H1 (cell line): Measurements from ENCODE around the gene WDR37. TPM values are rescaled to one million over a fixed set of nuclear protein-coding genes. Genes with fewer than 3 reads are reported as not detected.

Source experiments
- CTCF ChIA-PET: fragments of 300-600 bp; sonication (Branson Sonifier 250); formaldehyde crosslinking; loops from one replicate; lab custom pipeline; 2021; ENCODE audit not compliant: partially characterized antibody; lab: Charles Lee
- POLR2A ChIA-PET: fragments of 300-600 bp; sonication (Branson Sonifier 250); formaldehyde crosslinking; loops from one replicate; lab custom pipeline; 2021; ENCODE audit warnings: inconsistent platforms; ENCODE audit not compliant: partially characterized antibody; lab: Charles Lee
- DNase-seq, 2 experiments: peaks; one replicate each; pipeline versions ENCODE4 v3.0.0 to v3.0.0-alpha.2; 2010 to 2022; ENCODE audit warnings: low spot score in 2 of 2, low read depth in 1 of 2, mixed read lengths in 1 of 2
- FAIRE-seq: peaks from 2 replicates; lab custom pipeline; 2011; peaks lifted over from hg19 to GRCh38; lab: Jason Lieb, UNC
- H2AFZ ChIP-seq: 2 replicates; pipeline ENCODE4 v1.8.1; 2012; ENCODE audit warnings: low read length, inconsistent platforms
- H2AK5ac ChIP-seq: 2 replicates; pipeline ENCODE4 v1.6.1; 2013; ENCODE audit warnings: low read depth, low read length
- H2BK120ac ChIP-seq: replicated peaks from 2 replicates; pipeline ENCODE3; 2013; ENCODE audit warnings: low read depth, low read length, inconsistent platforms
- H2BK12ac ChIP-seq: 2 replicates; pipeline ENCODE4 v1.6.1; 2013; ENCODE audit warnings: low read depth, low read length
- H2BK15ac ChIP-seq: 2 replicates; pipeline ENCODE4 v1.6.1; 2013; ENCODE audit warnings: low read length
- H2BK20ac ChIP-seq: 2 replicates; pipeline ENCODE4 v1.6.1; 2013; ENCODE audit warnings: low read length
- H2BK5ac ChIP-seq: 2 replicates; pipeline ENCODE4 v1.6.1; 2013; ENCODE audit warnings: low read depth, low read length
- H3K14ac ChIP-seq: 2 replicates; pipeline ENCODE4 v1.6.1; 2013; ENCODE audit warnings: inconsistent platforms; ENCODE audit not compliant: insufficient read length
- H3K18ac ChIP-seq: 2 replicates; pipeline ENCODE4 v1.6.1; 2013; ENCODE audit warnings: low read length; ENCODE audit errors: extremely low read depth
- H3K23ac ChIP-seq: 2 replicates; pipeline ENCODE4 v1.6.1; 2013; ENCODE audit warnings: inconsistent platforms; ENCODE audit not compliant: insufficient read length
- H3K23me2 ChIP-seq: 2 replicates; pipeline ENCODE4 v1.6.1; 2013; ENCODE audit warnings: low read depth, low read length
- H3K27ac ChIP-seq: 2 replicates; pipeline ENCODE4 v1.6.1; 2011; ENCODE audit warnings: low read depth, low read length, inconsistent platforms
- H3K27me3 ChIP-seq, 4 experiments: replicated peaks in 1 of 4; 1 replicate in 1 of 4; 2 replicates in 3 of 4; pipeline versions ENCODE4 v1.6.1 to v1.8.1; 2011 to 2013; ENCODE audit warnings: low read length in 3 of 4, mild to moderate bottlenecking in 3 of 4, inconsistent platforms in 2 of 4, mixed read lengths in 2 of 4, moderate library complexity in 1 of 4; ENCODE audit not compliant: control insufficient read depth in 3 of 4, insufficient read depth in 3 of 4; ENCODE audit errors: extremely low read depth in 1 of 4
- H3K36me3 ChIP-seq, 4 experiments: 2 replicates each; pipeline versions ENCODE4 v1.6.1 to v1.8.1; 2011 to 2013; ENCODE audit warnings: mild to moderate bottlenecking in 4 of 4, low read length in 3 of 4, moderate library complexity in 2 of 4, control low read depth in 1 of 4, inconsistent platforms in 1 of 4; ENCODE audit not compliant: insufficient read depth in 4 of 4, control insufficient read depth in 2 of 4
- H3K4ac ChIP-seq: replicated peaks from 2 replicates; pipeline ENCODE3; 2013; ENCODE audit warnings: low read length, low read depth, mixed read lengths, inconsistent platforms; ENCODE audit not compliant: insufficient read length
- H3K4me1 ChIP-seq, 4 experiments: replicated peaks in 1 of 4; 1 replicate in 1 of 4; 2 replicates in 3 of 4; pipeline versions ENCODE4 v1.6.1 to v1.8.1; 2011 to 2013; ENCODE audit warnings: low read length in 3 of 4, inconsistent platforms in 2 of 4, mixed read lengths in 1 of 4; ENCODE audit not compliant: insufficient read depth in 4 of 4, control insufficient read depth in 3 of 4
- H3K4me2 ChIP-seq, 2 experiments: 2 replicates each; pipeline versions ENCODE4 v1.6.1 to v1.8.1; 2011 to 2013; ENCODE audit warnings: low read depth in 2 of 2, low read length in 2 of 2, control low read depth in 1 of 2, inconsistent platforms in 1 of 2, mild to moderate bottlenecking in 1 of 2; ENCODE audit not compliant: insufficient read depth in 1 of 2
- H3K4me3 ChIP-seq, 4 experiments: fragments of 200-600, 300-600 bp in 1 of 4; sonication (generic), shearing (Covaris generic), sonication (Bioruptor Twin) in 1 of 4; 2 replicates each; pipeline versions ENCODE4 v1.5.1 to v1.8.1; 2011 to 2016; ENCODE audit warnings: low read length in 4 of 4, low read depth in 3 of 4, control low read depth in 2 of 4, inconsistent platforms in 2 of 4, mild to moderate bottlenecking in 2 of 4, mixed read lengths in 1 of 4, moderate library complexity in 1 of 4; ENCODE audit not compliant: insufficient read depth in 2 of 4; ENCODE audit errors: extremely low read depth in 1 of 4
- H3K56ac ChIP-seq: replicated peaks from 2 replicates; pipeline ENCODE3; 2013; ENCODE audit warnings: low read depth, mild to moderate bottlenecking, mixed read lengths, low read length, inconsistent platforms; ENCODE audit not compliant: insufficient read length
- H3K79me1 ChIP-seq: 2 replicates; pipeline ENCODE4 v1.6.1; 2013; ENCODE audit warnings: low read depth, low read length, control low read depth
- H3K79me2 ChIP-seq, 2 experiments: 2 replicates each; pipeline versions ENCODE4 v1.6.1 to v1.8.1; 2012 to 2013; ENCODE audit warnings: low read length in 2 of 2, mild to moderate bottlenecking in 2 of 2, inconsistent platforms in 1 of 2; ENCODE audit not compliant: insufficient read depth in 2 of 2, control insufficient read depth in 1 of 2
- H3K9ac ChIP-seq, 4 experiments: replicated peaks in 1 of 4; 1 replicate in 1 of 4; 2 replicates in 3 of 4; pipeline versions ENCODE4 v1.6.1 to v1.8.1; 2011 to 2013; ENCODE audit warnings: low read depth in 3 of 4, low read length in 3 of 4, control low read depth in 2 of 4, mild to moderate bottlenecking in 2 of 4, moderate library complexity in 2 of 4, inconsistent platforms in 1 of 4; ENCODE audit errors: extremely low read depth in 1 of 4
- H3K9me3 ChIP-seq, 2 experiments: 2 replicates each; pipeline versions ENCODE4 v1.6.1 to v1.8.1; 2012 to 2013; ENCODE audit warnings: mild to moderate bottlenecking in 2 of 2, moderate library complexity in 2 of 2, control low read depth in 1 of 2, inconsistent platforms in 1 of 2, low read depth in 1 of 2, low read length in 1 of 2, mixed read lengths in 1 of 2; ENCODE audit not compliant: insufficient read depth in 2 of 2
- H4K20me1 ChIP-seq, 2 experiments: replicated peaks in 1 of 2; 2 replicates each; pipeline versions ENCODE3 to v1.8.1; 2011 to 2013; ENCODE audit warnings: inconsistent platforms in 2 of 2, low read length in 2 of 2, mild to moderate bottlenecking in 1 of 2; ENCODE audit not compliant: insufficient read depth in 2 of 2, control insufficient read depth in 1 of 2
- H4K5ac ChIP-seq: 2 replicates; pipeline ENCODE4 v1.6.1; 2013; ENCODE audit warnings: low read length, low read depth, mixed read lengths, inconsistent platforms; ENCODE audit not compliant: insufficient read length
- H4K8ac ChIP-seq: 2 replicates; pipeline ENCODE4 v1.8.0; 2013; ENCODE audit warnings: mild to moderate bottlenecking, moderate library complexity, low read length, inconsistent platforms; ENCODE audit not compliant: insufficient read depth; ENCODE audit errors: extremely low read depth
- H4K91ac ChIP-seq: replicated peaks from 2 replicates; pipeline ENCODE3; 2013; ENCODE audit warnings: low read length, mixed read lengths, inconsistent platforms; ENCODE audit not compliant: insufficient read length
- BACH1 ChIP-seq: IDR thresholded peaks from 2 replicates; pipeline ENCODE4 v1.6.1; 2012; ENCODE audit warnings: low read length, improper control_type of control experiment
- BCL11A ChIP-seq, 2 experiments: IDR thresholded peaks; one replicate each; pipeline ENCODE4 v1.6.1; 2011; ENCODE audit warnings: low read depth in 2 of 2, low read length in 2 of 2, mild to moderate bottlenecking in 2 of 2
- CBX5 ChIP-seq: fragments of 300-800, 300-1000 bp; sonication (generic); IDR thresholded peaks from 2 replicates; pipeline ENCODE4 v1.7.1; 2016; ENCODE audit warnings: antibody characterized with exemption, low read length, low read depth
- CBX8 ChIP-seq: fragments of 300-800, 300-1000 bp; sonication (generic); IDR thresholded peaks from 2 replicates; pipeline ENCODE4 v1.7.1; 2016; ENCODE audit warnings: low read depth, low read length, borderline replicate concordance
- CHD2 ChIP-seq: IDR thresholded peaks from 2 replicates; pipeline ENCODE4 v1.6.1; 2012; ENCODE audit warnings: low read length, improper control_type of control experiment
- EP300 ChIP-seq, 2 experiments: IDR thresholded peaks; 1 replicate in 1 of 2; 2 replicates in 1 of 2; pipeline ENCODE4 v1.6.1; 2011 to 2012; ENCODE audit warnings: low read depth in 2 of 2, low read length in 2 of 2, mild to moderate bottlenecking in 2 of 2, borderline replicate concordance in 1 of 2, inconsistent platforms in 1 of 2, moderate library complexity in 1 of 2
- HDAC6 ChIP-seq: IDR thresholded peaks from one replicate; pipeline ENCODE4 v1.7.1; 2012; ENCODE audit warnings: low read depth, mild to moderate bottlenecking, inconsistent platforms, low read length, moderate library complexity
- KDM1A ChIP-seq: fragments of 200-600, 300-600 bp; sonication (generic); IDR thresholded peaks from 2 replicates; pipeline ENCODE4 v1.7.1; 2016; ENCODE audit warnings: mild to moderate bottlenecking, low read length, borderline replicate concordance
- MAFK ChIP-seq: IDR thresholded peaks from 2 replicates; pipeline ENCODE4 v1.6.1; 2012; ENCODE audit warnings: low read depth, mild to moderate bottlenecking, improper control_type of control experiment, low read length
- RBBP5 ChIP-seq: IDR thresholded peaks from 2 replicates; pipeline ENCODE4 v1.7.1; 2012; ENCODE audit warnings: low read depth, mild to moderate bottlenecking, inconsistent platforms, low read length, moderate library complexity, borderline replicate concordance
- SIN3A ChIP-seq, 2 experiments: IDR thresholded peaks in 1 of 2; conservative IDR thresholded peaks in 1 of 2; 2 replicates each; pipeline ENCODE4 v1.6.1; 2011 to 2012; ENCODE audit warnings: low read length in 2 of 2, improper control_type of control experiment in 1 of 2, low read depth in 1 of 2, mild to moderate bottlenecking in 1 of 2
- SIRT6 ChIP-seq: IDR thresholded peaks from one replicate; pipeline ENCODE4 v1.7.1; 2012; ENCODE audit warnings: low read length, inconsistent platforms
- SP4 ChIP-seq: IDR thresholded peaks from 2 replicates; pipeline ENCODE4 v1.6.1; 2012; ENCODE audit warnings: low read length, inconsistent platforms
- TBP ChIP-seq: IDR thresholded peaks from 2 replicates; pipeline ENCODE4 v1.6.1; 2011; ENCODE audit warnings: low read depth, low read length, improper control_type of control experiment
- TCF12 ChIP-seq: IDR thresholded peaks from 2 replicates; pipeline ENCODE4 v1.6.1; 2011; ENCODE audit warnings: low read depth, mild to moderate bottlenecking, low read length
- YY1 ChIP-seq: IDR thresholded peaks from 2 replicates; pipeline ENCODE4 v1.6.1; 2011; ENCODE audit warnings: low read depth, mild to moderate bottlenecking, low read length
- WGBS, 2 experiments: shearing (Covaris generic) in 1 of 2; methylation state at CpG; one replicate each; pipeline versions ENCODE4 v1.1.6 to v1.1.7; 2013 to 2015; ENCODE audit warnings: low lambda C conversion rate in 2 of 2, mixed read lengths in 2 of 2, inconsistent platforms in 1 of 2, low coverage in 1 of 2, missing lambda C conversion rate in 1 of 2; ENCODE audit not compliant: insufficient replicate concordance in 2 of 2, insufficient coverage in 1 of 2, insufficient read length in 1 of 2; ENCODE audit errors: extremely low coverage in 1 of 2, missing lambda C conversion rate in 1 of 2; 5-methylcytosine and 5-hydroxymethylcytosine counted together
- polyA plus RNA-seq, 7 experiments: library from polyadenylated mRNA; depleted of rRNA in 3 of 7; stranded (reverse) in 5 of 7; unstranded in 2 of 7; fragments of >200 nt in 5 of 7; fragments of 200-250 nt in 2 of 7; gene quantifications; 1 replicate in 5 of 7; 2 replicates in 1 of 7; 4 replicates in 1 of 7; pipeline versions ENCODE4 v1.2.1 to v1.2.3, GENCODE V29; 2011 to 2013; ENCODE audit warnings: missing spikeins in 2 of 7, mixed read lengths in 2 of 7
- total RNA-seq: library from RNA; stranded (reverse); fragmentation: NEBNext Ultra II Directional; extraction: Animal tissue kit (Norgen Biotek cat#: 25700); gene quantifications from 2 replicates; pipeline ENCODE4 v1.2.1, GENCODE V29; 2021

WDR37 gene
- total and polyA plus RNA-seq, 2 of the 8 experiments (the other 6 are each of a cell fraction or from before 2014, with no cell fraction given) = 9.6 to 12.0 TPM

DNA sequence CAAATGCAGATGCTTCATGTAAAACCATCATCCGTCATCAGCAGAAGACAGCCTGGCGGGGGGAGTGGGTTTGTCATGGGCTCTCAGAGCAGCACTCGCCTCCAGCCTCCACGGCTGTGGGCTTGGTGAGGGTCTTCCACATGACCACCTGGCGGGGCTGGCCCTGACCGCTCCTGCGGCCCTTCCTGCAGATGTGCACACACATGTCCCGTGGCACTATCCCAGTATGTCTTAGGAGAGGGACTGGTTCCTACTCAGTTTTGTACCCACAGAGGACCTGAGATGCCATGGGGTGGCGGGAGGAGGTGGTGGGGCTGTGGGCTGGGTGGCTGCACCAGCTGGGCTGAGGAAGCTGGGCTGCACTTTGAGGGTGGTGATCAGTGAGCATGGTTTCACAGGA lies 35.2 kb upstream of the WDR37 start:
- H2BK20ac ChIP-seq = no peak overlapping the region
- H2AK5ac ChIP-seq = no peak overlapping the region
- no peaks in the 10 kb centered on the region for H3K9me3 ChIP-seq
- H3K4me2 ChIP-seq = no peak overlapping the region
- no peak overlapping the region for H3K27ac ChIP-seq
- WGBS, 2 experiments = 90% methylated on average over 8 of the region's 9 CpGs; no CpG with 5 or more reads in 1 of the 2 experiments
- no peak overlapping the region for H3K23ac ChIP-seq
- CTCF ChIA-PET = no interaction called here
- no peak overlapping the region for H2BK5ac ChIP-seq
- H2AFZ ChIP-seq = no peak overlapping the region
- no peaks in the 10 kb centered on the region; a peak in 1 of 7 replicates for H3K4me1 ChIP-seq
- no peak overlapping the region for H3K4ac ChIP-seq
- no peak overlapping the region for H2BK15ac ChIP-seq
- H2BK120ac ChIP-seq = no peak overlapping the region
- FAIRE-seq = no peak
- POLR2A ChIA-PET = interaction anchor here (0.6 to 3.1 kb wide), 11 partner anchors 9 to 109 kb away, joined by 3 to 14 read pairs (median 4); partner anchors contain the start of gene WDR37
- no peak overlapping the region for H4K8ac ChIP-seq
- H3K56ac ChIP-seq = no peak overlapping the region
- H3K79me2 ChIP-seq = no peaks in the 10 kb centered on the region
- H3K79me1 ChIP-seq = no peaks in the 10 kb centered on the region; the same call in 1 of the 2 replicates
- H3K36me3 ChIP-seq = peaks cover 14 to 36% (median 29%) of the 10 kb centered on the region in 4 experiments
- no peak overlapping the region for H4K5ac ChIP-seq
- H2BK12ac ChIP-seq = no peak overlapping the region
- H4K91ac ChIP-seq = no peak overlapping the region
- no peak overlapping the region for H3K18ac ChIP-seq
- H3K14ac ChIP-seq = no peak overlapping the region
- H4K20me1 ChIP-seq = peaks cover 0 to 5% of the 10 kb centered on the region in 2 experiments
- H3K9ac ChIP-seq = no peak overlapping the region
- no peaks in the 10 kb centered on the region for H3K27me3 ChIP-seq
- no peaks in the 10 kb centered on the region for H3K23me2 ChIP-seq
- no peak overlapping the region for H3K4me3 ChIP-seq
- DNase-seq = no peak
- no peak for TF ChIP-seq TBP
- no peak for TF ChIP-seq CHD2
- TF ChIP-seq HDAC6 = no peak
- no peak for TF ChIP-seq SIRT6
- no peak for TF ChIP-seq SP4
- TF ChIP-seq SIN3A (conservative IDR thresholded peaks at IDR 0.05 in 1 of 2, IDR thresholded peaks at IDR 0.05 in 1 of 2; ENCODE audit: low read depth in 1 of 2, low read length in 2 of 2) = no peak
- no peak for TF ChIP-seq MAFK
- TF ChIP-seq EP300 (IDR thresholded peaks at IDR 0.05; ENCODE audit: borderline replicate concordance in 1 of 2, low read depth in 2 of 2, low read length in 2 of 2) = no peak
- TF ChIP-seq CBX5 = no peak
- TF ChIP-seq CBX8 = no peak
- no peak for TF ChIP-seq YY1
- TF ChIP-seq TCF12 = no peak
- no peak for TF ChIP-seq KDM1A
- TF ChIP-seq RBBP5 = no peak
- no peak for TF ChIP-seq BCL11A (IDR thresholded peaks at IDR 0.05; ENCODE audit: low read depth in 2 of 2, low read length in 2 of 2)
- TF ChIP-seq BACH1 = no peak
